Caco-2 (cell line): ENCODE data around the gene WNT5A. TPM values are rescaled to one million over a fixed set of nuclear protein-coding genes. Genes with fewer than 3 reads are reported as not detected.

Experiments
- BruUV-seq: library from RNA; stranded (reverse); fragments of 400-500 nt; replicated peaks from 2 replicates; lab custom pipeline; 2021; lab: Mats Ljungman, UMichigan
- CTCF ChIA-PET: fragments of 300-600 bp; sonication (Branson Sonifier 250); formaldehyde crosslinking; loops from one replicate; lab custom pipeline; 2022; ENCODE audit warnings: antibody characterized with exemption; lab: Charles Lee
- POLR2A ChIA-PET: fragments of 300-600 bp; sonication (Branson Sonifier 250); formaldehyde crosslinking; loops from one replicate; lab custom pipeline; 2022; ENCODE audit warnings: antibody characterized with exemption; lab: Charles Lee
- DNase-seq, 2 experiments: peaks; one replicate each; pipeline versions ENCODE4 v3.0.0 to v3.0.0-alpha.2; 2020 to 2022
- H3K27me3 ChIP-seq: replicated peaks from 2 replicates; pipeline ENCODE4 v1.6.0; 2011; ENCODE audit warnings: low read length; ENCODE audit not compliant: control insufficient read depth, insufficient read depth
- H3K36me3 ChIP-seq: 2 replicates; pipeline ENCODE4 v1.5.1; 2011; ENCODE audit warnings: low read length; ENCODE audit not compliant: control insufficient read depth, insufficient read depth
- H3K4me1 ChIP-seq: fragments of 250-450 bp; sonication (Bioruptor Pico); 2 replicates; pipeline ENCODE4 v1.5.1; 2020; ENCODE audit warnings: mild to moderate bottlenecking
- H3K4me3 ChIP-seq: 2 replicates; pipeline ENCODE4 v1.5.1; 2011; ENCODE audit warnings: low read depth, mild to moderate bottlenecking, control low read depth, low read length
- H3K9me3 ChIP-seq: fragments of 250-450 bp; sonication (Bioruptor Pico); 2 replicates; pipeline ENCODE4 v1.5.1; 2020; ENCODE audit warnings: mild to moderate bottlenecking, moderate library complexity
- H3K27ac Mint-ChIP-seq: one replicate; pipeline ENCODE4 v1.8.0; 2022; ENCODE audit warnings: mixed read lengths; ENCODE audit not compliant: unreplicated experiment
- H3K27me3 Mint-ChIP-seq: one replicate; pipeline ENCODE4 v1.8.0; 2022; ENCODE audit warnings: mixed read lengths; ENCODE audit not compliant: insufficient read depth, unreplicated experiment
- H3K36me3 Mint-ChIP-seq: one replicate; pipeline ENCODE4 v1.8.0; 2022; ENCODE audit warnings: mild to moderate bottlenecking, mixed read lengths; ENCODE audit not compliant: insufficient read depth, unreplicated experiment
- H3K4me1 Mint-ChIP-seq: one replicate; pipeline ENCODE4 v1.8.0; 2022; ENCODE audit warnings: low read depth, mixed read lengths; ENCODE audit not compliant: unreplicated experiment
- H3K4me3 Mint-ChIP-seq: one replicate; pipeline ENCODE4 v1.8.0; 2022; ENCODE audit warnings: mild to moderate bottlenecking, moderate library complexity, mixed read lengths; ENCODE audit not compliant: unreplicated experiment
- H3K9me3 Mint-ChIP-seq: one replicate; pipeline ENCODE4 v1.8.0; 2022; ENCODE audit warnings: mixed read lengths; ENCODE audit not compliant: unreplicated experiment
- CTCF ChIP-seq, 2 experiments: fragments of 200-600 bp in 1 of 2; IDR thresholded peaks; 1 replicate in 1 of 2; 2 replicates in 1 of 2; pipeline versions ENCODE4 v1.5.1 to v1.8.0; 2011 to 2022; ENCODE audit warnings: antibody characterized with exemption in 1 of 2, control low read depth in 1 of 2, inconsistent platforms in 1 of 2, low read depth in 1 of 2, low read length in 1 of 2, mild to moderate bottlenecking in 1 of 2, moderate library complexity in 1 of 2; ENCODE audit not compliant: insufficient read depth in 1 of 2, severe bottlenecking in 1 of 2, unreplicated experiment in 1 of 2
- intact Hi-C: fragments of 100-400 bp; cut with micrococcal nuclease; formaldehyde crosslinking; loops from one replicate; pipeline ENCODE4 v1.10.0; 2022; ENCODE audit not compliant: unreplicated experiment
- total RNA-seq: library from RNA; stranded (reverse); gene quantifications from 2 replicates; pipeline ENCODE4 v1.2.3, GENCODE V29; 2022

Gene WNT5A
- total RNA-seq, 1 experiment from 2014 or later, result 8.8 TPM

DNA sequence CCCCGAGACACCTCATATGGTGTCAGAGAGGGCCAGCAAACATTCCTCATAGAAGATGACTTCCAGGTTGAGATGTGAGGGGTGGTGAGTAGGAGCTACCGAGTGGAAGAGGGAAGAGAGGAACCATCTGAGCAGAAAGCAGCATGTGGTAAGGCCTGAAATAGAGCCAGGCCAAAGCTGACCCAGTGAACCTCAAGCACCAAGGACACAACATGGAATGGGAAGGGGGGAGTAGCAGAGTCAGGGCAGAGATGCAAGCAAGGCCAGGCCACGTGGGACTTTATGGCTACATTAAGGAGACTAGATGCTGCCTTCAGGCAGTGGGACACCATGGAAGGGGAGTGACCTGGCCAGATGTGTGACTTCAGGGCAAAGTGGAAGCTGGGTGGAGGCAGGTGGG, 38.3 kb upstream of the WNT5A start:
- Mint-ChIP-seq H3K27me3 (no peaks in the 10 kb centered on the region), H3K9me3 (peaks cover 10% of the 10 kb centered on the region), H3K4me3 (no peak overlapping the region), H3K4me1 (peaks cover 23% of the 10 kb centered on the region), H3K27ac (peak overlapping the region; percentile 69), H3K36me3 (no peaks in the 10 kb centered on the region)
- POLR2A ChIA-PET, result no interaction called here
- TF ChIP-seq CTCF (IDR thresholded peaks at IDR 0.05; ENCODE audit: insufficient read depth in 1 of 2, low read depth in 1 of 2, low read length in 1 of 2, severe bottlenecking in 1 of 2, unreplicated experiment in 1 of 2), result no peak
- no TSS peak for BruUV-seq
- Histone ChIP-seq H3K36me3 (no peaks in the 10 kb centered on the region; the same call in 1 of the 2 replicates), H3K27me3 (no peaks in the 10 kb centered on the region), H3K9me3 (no peaks in the 10 kb centered on the region), H3K4me3 (no peak overlapping the region), H3K4me1 (peaks cover 29% of the 10 kb centered on the region)
- DNase-seq, result no peak
- CTCF ChIA-PET, result no interaction called here
- intact Hi-C loops, result no loop called here

DNA sequence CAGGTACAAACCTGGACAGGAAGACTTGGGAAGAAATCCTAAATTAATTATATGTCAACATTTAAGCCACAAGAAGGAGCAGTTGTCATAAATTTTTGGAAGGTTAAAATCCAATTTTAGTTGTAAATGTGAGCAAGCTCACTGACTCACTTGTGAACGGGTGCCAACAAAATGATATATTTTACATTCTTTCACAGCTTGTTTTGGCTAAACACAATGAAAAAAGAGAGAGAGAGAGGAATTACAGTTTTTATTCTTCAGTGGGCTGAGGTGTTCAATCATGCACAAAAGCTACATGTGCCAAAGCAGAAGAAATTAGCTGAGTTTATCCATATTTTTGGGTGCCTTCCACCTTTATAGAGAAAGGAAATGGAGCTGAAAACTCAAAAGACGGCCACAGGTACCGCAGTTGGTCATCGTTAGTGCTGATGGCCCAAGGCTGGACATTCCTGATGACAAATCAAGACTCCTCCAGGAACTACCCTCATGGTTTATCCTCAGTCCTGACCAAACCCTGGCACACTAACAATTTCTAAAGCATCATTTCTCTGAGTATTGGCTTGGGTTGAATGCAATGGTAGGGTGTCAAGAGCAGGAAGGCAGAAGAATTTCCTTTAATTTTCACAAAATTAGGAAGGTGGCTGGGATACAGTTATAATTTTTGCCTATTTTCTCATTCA, 37.6 kb upstream of the WNT5A start:
- H3K4me3 Mint-ChIP-seq, result no peak overlapping the region
- no peak for TF ChIP-seq CTCF (IDR thresholded peaks at IDR 0.05; ENCODE audit: insufficient read depth in 1 of 2, low read depth in 1 of 2, low read length in 1 of 2, severe bottlenecking in 1 of 2, unreplicated experiment in 1 of 2)
- ChIA-PET CTCF (no interaction called here), POLR2A (no interaction called here)
- no peaks in the 10 kb centered on the region; the same call in 1 of the 2 replicates for H3K36me3 ChIP-seq
- no peaks in the 10 kb centered on the region for H3K27me3 ChIP-seq
- intact Hi-C loops, result no loop called here
- DNase-seq, result no peak
- H3K9me3 Mint-ChIP-seq, result peaks cover 10% of the 10 kb centered on the region
- no peaks in the 10 kb centered on the region for H3K27me3 Mint-ChIP-seq
- peaks cover 29% of the 10 kb centered on the region for H3K4me1 ChIP-seq
- peaks cover 23% of the 10 kb centered on the region for H3K4me1 Mint-ChIP-seq
- no peak overlapping the region for H3K4me3 ChIP-seq
- peak overlapping the region; percentile 69 for H3K27ac Mint-ChIP-seq
- no TSS peak for BruUV-seq
- H3K36me3 Mint-ChIP-seq, result no peaks in the 10 kb centered on the region
- H3K9me3 ChIP-seq, result no peaks in the 10 kb centered on the region

DNA sequence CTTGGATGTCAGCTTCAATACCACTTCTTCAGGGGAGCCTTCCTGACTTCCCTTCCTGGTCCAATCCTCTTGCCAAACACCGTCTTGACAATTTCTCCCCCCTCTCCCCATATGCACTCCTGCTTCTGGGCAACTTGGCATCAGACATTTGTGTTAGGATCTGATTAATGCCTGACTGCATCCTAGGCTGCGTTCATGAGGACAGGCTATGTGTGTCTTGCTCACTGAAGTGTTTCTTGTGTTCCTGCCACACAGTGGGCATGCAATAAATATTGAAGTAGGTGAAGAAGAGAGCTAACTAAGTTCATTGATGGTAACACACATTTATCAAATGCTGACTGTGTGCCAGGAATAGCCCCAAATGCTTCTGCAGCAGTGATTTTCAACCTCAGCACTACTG, 36.4 kb upstream of the WNT5A start:
- Mint-ChIP-seq H3K27ac (no peak overlapping the region), H3K4me3 (no peak overlapping the region), H3K36me3 (no peaks in the 10 kb centered on the region), H3K4me1 (peaks cover 23% of the 10 kb centered on the region), H3K9me3 (peaks cover 10% of the 10 kb centered on the region), H3K27me3 (no peaks in the 10 kb centered on the region)
- Histone ChIP-seq H3K27me3 (no peaks in the 10 kb centered on the region), H3K9me3 (no peaks in the 10 kb centered on the region), H3K4me1 (peaks cover 29% of the 10 kb centered on the region), H3K36me3 (no peaks in the 10 kb centered on the region; the same call in 1 of the 2 replicates), H3K4me3 (no peak overlapping the region)
- intact Hi-C loops, result no loop called here
- DNase-seq, result no peak
- CTCF ChIA-PET, result no interaction called here
- POLR2A ChIA-PET, result no interaction called here
- no peak for TF ChIP-seq CTCF (IDR thresholded peaks at IDR 0.05; ENCODE audit: insufficient read depth in 1 of 2, low read depth in 1 of 2, low read length in 1 of 2, severe bottlenecking in 1 of 2, unreplicated experiment in 1 of 2)
- no TSS peak for BruUV-seq
